VCaP (cell line): ENCODE measurements around the gene ARHGAP19.

ENCODE experiments used
- H3K27ac ChIP-seq: fragments of 450-650 bp; 2 replicates; pipeline ENCODE4 v1.5.1; 2017
- CTCF ChIP-seq: fragments of 450-650 bp; conservative IDR thresholded peaks from 2 replicates; pipeline ENCODE4 v1.5.1; 2017; ENCODE audit warnings: mild to moderate bottlenecking, moderate library complexity

Gene ARHGAP19

GRCh38 chr10:97335188-97335619 is 42.8 kb upstream of the ARHGAP19 start:
- no peak for TF ChIP-seq CTCF
- H3K27ac ChIP-seq = peak overlapping the region; percentile 96

DNA sequence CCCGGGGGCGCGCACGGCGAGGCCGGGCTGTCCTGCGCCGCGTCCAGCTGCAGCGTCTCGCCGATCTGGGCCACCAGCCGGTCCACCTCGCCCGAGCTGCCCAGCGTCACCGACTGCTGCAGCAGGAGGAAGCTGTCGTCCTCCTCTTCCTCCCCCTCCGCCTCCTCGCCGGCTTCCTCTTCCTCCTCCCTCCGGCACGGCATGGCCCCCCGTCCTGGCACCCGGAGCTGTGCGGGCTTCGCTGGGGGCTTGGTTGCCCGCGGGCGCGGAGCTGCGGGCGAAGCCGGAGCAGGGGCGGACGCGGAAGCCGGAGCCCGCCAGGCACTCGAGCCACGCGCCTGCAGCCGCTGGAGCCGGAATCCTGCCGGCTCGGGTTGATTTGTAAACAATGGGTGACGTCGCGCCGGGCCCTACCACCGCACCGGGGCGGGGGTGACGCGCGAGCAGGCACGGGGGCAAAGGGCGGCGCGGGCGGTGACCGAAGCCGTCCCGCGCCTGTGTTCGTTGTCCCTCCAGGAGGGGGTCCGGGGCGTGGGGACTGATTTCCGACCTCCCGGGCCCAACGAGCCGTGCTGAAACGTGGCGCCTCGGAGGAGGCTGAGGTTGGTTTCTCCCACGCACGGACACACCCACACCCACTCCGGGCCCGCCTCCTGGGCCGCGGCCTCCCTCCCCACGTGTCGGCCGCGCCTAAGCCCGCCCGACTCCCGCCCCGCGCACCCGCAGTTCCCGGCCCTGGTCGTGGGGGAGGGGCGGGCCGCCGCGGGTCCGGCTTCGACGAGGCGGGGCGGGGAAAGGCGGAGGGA is 42.1 kb upstream of the ARHGAP19 start, which contains the start of gene FRAT2:
Gene FRAT2 (minus strand): TSS at position 360 of the 806 bp plus-strand sequence. CDS start 157 bp downstream, at position 203.
- no peak for TF ChIP-seq CTCF
- H3K27ac ChIP-seq = peak within 1 kb of the TSS; percentile 96

GRCh38 chr10:97333601-97334369 is 41.3 kb upstream of the ARHGAP19 start:
- peak overlapping the region; percentile 96 for H3K27ac ChIP-seq
- TF ChIP-seq CTCF = no peak

- peak overlapping the region; percentile 96 for H3K27ac ChIP-seq
Observed at GRCh38 chr10:97333351-97333600, 40.8 kb upstream of the ARHGAP19 start.

GRCh38 chr10:97332591-97333350 is 40.3 kb upstream of the ARHGAP19 start:
- H3K27ac ChIP-seq = peak overlapping the region; percentile 96
- TF ChIP-seq CTCF = peak; percentile 38

More at GRCh38 chr10:97333351-97333600, 40.8 kb upstream of the ARHGAP19 start:
- TF ChIP-seq CTCF = no peak

DNA sequence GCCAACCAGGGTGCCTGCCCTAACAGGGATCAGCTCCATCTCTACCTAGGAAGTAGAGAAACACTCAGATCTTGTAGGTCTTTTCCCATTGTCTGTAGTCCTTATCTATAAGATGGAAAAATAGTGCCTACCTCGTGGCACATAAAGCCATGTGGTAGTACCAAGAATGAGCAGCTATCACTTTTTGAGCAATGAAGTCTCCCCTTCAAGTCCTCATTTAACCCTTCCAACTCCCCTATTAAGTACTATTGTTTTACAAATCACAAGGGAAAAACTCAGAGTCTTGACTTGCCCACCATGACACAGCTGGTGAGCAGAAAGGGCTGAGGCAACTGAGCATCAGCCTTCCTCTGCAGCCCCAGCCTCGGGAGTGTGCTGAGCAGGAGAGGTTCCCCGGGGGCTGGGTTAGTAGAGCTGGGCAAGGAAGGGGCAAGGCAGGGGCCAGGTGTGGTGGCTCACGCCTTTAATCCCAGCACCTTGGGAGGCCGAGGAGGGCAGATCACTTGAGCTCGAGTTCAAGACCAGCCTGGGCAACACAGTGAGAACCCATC is 38.8 kb upstream of the ARHGAP19 start:
- H3K27ac ChIP-seq = peak overlapping the region; percentile 96
- no peak for TF ChIP-seq CTCF
